ENCODE data around the gene PBRM1.
A peak's percentile ranks its signal among the peaks of the same experiment; 100 is the strongest.
"Not testable (repeated sequence)": the region's sequence is repeated elsewhere in the genome, so short reads cannot be mapped to it uniquely, and the experiment has no call there.

The PBRM1 gene

GRCh38 chr3:52684184-52684583, 1.5 kb downstream of the PBRM1 start:
- H3K27ac ChIP-seq (ENCODE audit: low read depth, low read length): peak overlapping the region; percentile 78
- peak overlapping the region; percentile 80 for H3K4me3 ChIP-seq (ENCODE audit: low read depth, low read length)
- no peaks in the 10 kb centered on the region for H3K27me3 ChIP-seq (ENCODE audit: insufficient read depth, low read length)
- peaks cover 62% of the 10 kb centered on the region for H3K4me1 ChIP-seq (ENCODE audit: control insufficient read depth, insufficient read depth, low read length, unreplicated experiment)
- H3K36me3 ChIP-seq (ENCODE audit: insufficient read depth, low read length): peaks cover 37% of the 10 kb centered on the region
- H2AFZ ChIP-seq (ENCODE audit: low read length, unreplicated experiment): no peak overlapping the region
- peaks cover 91% of the 10 kb centered on the region for H3K79me2 ChIP-seq (ENCODE audit: control insufficient read depth, insufficient read depth, low read length, unreplicated experiment)

- Histone ChIP-seq H3K4me1 (ENCODE audit: control insufficient read depth, insufficient read depth, low read length, unreplicated experiment) (peaks cover 62% of the 10 kb centered on the region), H2AFZ (ENCODE audit: low read length, unreplicated experiment) (no peak overlapping the region), H3K36me3 (ENCODE audit: insufficient read depth, low read length) (peaks cover 37% of the 10 kb centered on the region), H3K79me2 (ENCODE audit: control insufficient read depth, insufficient read depth, low read length, unreplicated experiment) (peaks cover 91% of the 10 kb centered on the region), H3K27ac (ENCODE audit: low read depth, low read length) (peak overlapping the region; percentile 78), H3K4me3 (ENCODE audit: low read depth, low read length) (no peak overlapping the region; the same call in 1 of the 2 replicates), H3K27me3 (ENCODE audit: insufficient read depth, low read length) (no peaks in the 10 kb centered on the region)
These were observed 2.1 kb downstream of the PBRM1 start for GRCh38 chr3:52683611-52684010.

- Histone ChIP-seq H3K36me3 (ENCODE audit: insufficient read depth, low read length) (peaks cover 30% of the 10 kb centered on the region), H2AFZ (ENCODE audit: low read length, unreplicated experiment) (no peak overlapping the region), H3K79me2 (ENCODE audit: control insufficient read depth, insufficient read depth, low read length, unreplicated experiment) (peaks cover 75% of the 10 kb centered on the region), H3K4me3 (ENCODE audit: low read depth, low read length) (peak overlapping the region; percentile 23; the same call in 1 of the 2 replicates), H3K27ac (ENCODE audit: low read depth, low read length) (peak overlapping the region; percentile 79), H3K27me3 (ENCODE audit: insufficient read depth, low read length) (no peaks in the 10 kb centered on the region), H3K4me1 (ENCODE audit: control insufficient read depth, insufficient read depth, low read length, unreplicated experiment) (peaks cover 46% of the 10 kb centered on the region)
These were observed 3.7 kb downstream of the PBRM1 start for GRCh38 chr3:52682016-52682415.

- Histone ChIP-seq H3K4me3 (ENCODE audit: low read depth, low read length) (peak overlapping the region; percentile 23; the same call in 1 of the 2 replicates), H2AFZ (ENCODE audit: low read length, unreplicated experiment) (no peak overlapping the region), H3K27me3 (ENCODE audit: insufficient read depth, low read length) (no peaks in the 10 kb centered on the region), H3K27ac (ENCODE audit: low read depth, low read length) (peak overlapping the region; percentile 79), H3K79me2 (ENCODE audit: control insufficient read depth, insufficient read depth, low read length, unreplicated experiment) (peaks cover 70% of the 10 kb centered on the region), H3K4me1 (ENCODE audit: control insufficient read depth, insufficient read depth, low read length, unreplicated experiment) (peaks cover 46% of the 10 kb centered on the region), H3K36me3 (ENCODE audit: insufficient read depth, low read length) (peaks cover 29% of the 10 kb centered on the region)
These were observed 4.1 kb downstream of the PBRM1 start for GRCh38 chr3:52681596-52681995.

- peak overlapping the region; percentile 53 for H3K27ac ChIP-seq (ENCODE audit: low read depth, low read length)
- no peak overlapping the region for H3K4me3 ChIP-seq (ENCODE audit: low read depth, low read length)
- H2AFZ ChIP-seq (ENCODE audit: low read length, unreplicated experiment): no peak overlapping the region
- H3K36me3 ChIP-seq (ENCODE audit: insufficient read depth, low read length): peaks cover 34% of the 10 kb centered on the region
- peaks cover 46% of the 10 kb centered on the region for H3K4me1 ChIP-seq (ENCODE audit: control insufficient read depth, insufficient read depth, low read length, unreplicated experiment)
- H3K79me2 ChIP-seq (ENCODE audit: control insufficient read depth, insufficient read depth, low read length, unreplicated experiment): peaks cover 64% of the 10 kb centered on the region
- H3K27me3 ChIP-seq (ENCODE audit: insufficient read depth, low read length): no peaks in the 10 kb centered on the region
These were observed 5.9 kb downstream of the PBRM1 start for GRCh38 chr3:52679811-52680210.

- Histone ChIP-seq H3K27ac (ENCODE audit: low read depth, low read length) (peak overlapping the region; percentile 53), H3K4me1 (ENCODE audit: control insufficient read depth, insufficient read depth, low read length, unreplicated experiment) (peaks cover 41% of the 10 kb centered on the region)
These were observed 6.5 kb downstream of the PBRM1 start for GRCh38 chr3:52679199-52679538.

GRCh38 chr3:52678265-52679198, 7.2 kb downstream of the PBRM1 start:
- Histone ChIP-seq H3K27me3 (ENCODE audit: insufficient read depth, low read length) (no peaks in the 10 kb centered on the region), H3K4me3 (ENCODE audit: low read depth, low read length) (no peak overlapping the region), H3K4me1 (ENCODE audit: control insufficient read depth, insufficient read depth, low read length, unreplicated experiment) (peaks cover 36% of the 10 kb centered on the region), H2AFZ (ENCODE audit: low read length, unreplicated experiment) (no peak overlapping the region), H3K36me3 (ENCODE audit: insufficient read depth, low read length) (peaks cover 34% of the 10 kb centered on the region), H3K27ac (ENCODE audit: low read depth, low read length) (peak overlapping the region; percentile 53), H3K79me2 (ENCODE audit: control insufficient read depth, insufficient read depth, low read length, unreplicated experiment) (peaks cover 53% of the 10 kb centered on the region)

More at GRCh38 chr3:52679199-52679538, 6.5 kb downstream of the PBRM1 start:
- H3K4me3 ChIP-seq (ENCODE audit: low read depth, low read length): no peak overlapping the region
- no peaks in the 10 kb centered on the region for H3K27me3 ChIP-seq (ENCODE audit: insufficient read depth, low read length)
- peaks cover 59% of the 10 kb centered on the region for H3K79me2 ChIP-seq (ENCODE audit: control insufficient read depth, insufficient read depth, low read length, unreplicated experiment)
- H2AFZ ChIP-seq (ENCODE audit: low read length, unreplicated experiment): no peak overlapping the region
- H3K36me3 ChIP-seq (ENCODE audit: insufficient read depth, low read length): peaks cover 34% of the 10 kb centered on the region

- Histone ChIP-seq H3K79me2 (ENCODE audit: control insufficient read depth, insufficient read depth, low read length, unreplicated experiment) (peaks cover 32% of the 10 kb centered on the region), H3K36me3 (ENCODE audit: insufficient read depth, low read length) (peaks cover 34% of the 10 kb centered on the region), H3K4me1 (ENCODE audit: control insufficient read depth, insufficient read depth, low read length, unreplicated experiment) (peaks cover 34% of the 10 kb centered on the region)
- not testable (repeated sequence) for H3K4me3 ChIP-seq (ENCODE audit: low read depth, low read length); H2AFZ ChIP-seq (ENCODE audit: low read length, unreplicated experiment); H3K27ac ChIP-seq (ENCODE audit: low read depth, low read length); H3K27me3 ChIP-seq (ENCODE audit: insufficient read depth, low read length)
These were observed 9.5 kb downstream of the PBRM1 start for GRCh38 chr3:52676201-52676600.

- H3K36me3 ChIP-seq (ENCODE audit: insufficient read depth, low read length): peaks cover 16% of the 10 kb centered on the region; the same call in 1 of the 2 replicates
- H2AFZ ChIP-seq (ENCODE audit: low read length, unreplicated experiment): no peak overlapping the region
- peaks cover 31% of the 10 kb centered on the region for H3K4me1 ChIP-seq (ENCODE audit: control insufficient read depth, insufficient read depth, low read length, unreplicated experiment)
- peak overlapping the region; percentile 41; the same call in 1 of the 2 replicates for H3K4me3 ChIP-seq (ENCODE audit: low read depth, low read length)
- no peaks in the 10 kb centered on the region for H3K27me3 ChIP-seq (ENCODE audit: insufficient read depth, low read length)
- H3K27ac ChIP-seq (ENCODE audit: low read depth, low read length): peak overlapping the region; percentile 98
- H3K79me2 ChIP-seq (ENCODE audit: control insufficient read depth, insufficient read depth, low read length, unreplicated experiment): peaks cover 19% of the 10 kb centered on the region
These were observed 14.0 kb downstream of the PBRM1 start for GRCh38 chr3:52671676-52672075.

GRCh38 chr3:52670621-52671521, 14.8 kb downstream of the PBRM1 start:
- Histone ChIP-seq H3K4me3 (ENCODE audit: low read depth, low read length) (peak overlapping the region; percentile 41), H3K4me1 (ENCODE audit: control insufficient read depth, insufficient read depth, low read length, unreplicated experiment) (peaks cover 31% of the 10 kb centered on the region), H3K36me3 (ENCODE audit: insufficient read depth, low read length) (peaks cover 17% of the 10 kb centered on the region), H2AFZ (ENCODE audit: low read length, unreplicated experiment) (no peak overlapping the region), H3K79me2 (ENCODE audit: control insufficient read depth, insufficient read depth, low read length, unreplicated experiment) (peaks cover 19% of the 10 kb centered on the region), H3K27ac (ENCODE audit: low read depth, low read length) (peak overlapping the region; percentile 98), H3K27me3 (ENCODE audit: insufficient read depth, low read length) (no peaks in the 10 kb centered on the region)
